AG10803 (cell line): Measurements from ENCODE around the gene ADAM12.

Source experiments
- DNase-seq: peaks from one replicate; pipeline ENCODE4 v3.0.0; 2010; ENCODE audit warnings: low read depth
- H3K4me3 ChIP-seq: 2 replicates; pipeline ENCODE4 v1.5.1; 2011; ENCODE audit warnings: mild to moderate bottlenecking, low read length, control low read depth
- TF ChIP-seq, protein P1 (sequence below): conservative IDR thresholded peaks from 2 replicates; pipeline ENCODE4 v1.5.1; 2011; ENCODE audit warnings: mild to moderate bottlenecking, low read length, control low read depth, inconsistent platforms

Gene ADAM12, protein sequence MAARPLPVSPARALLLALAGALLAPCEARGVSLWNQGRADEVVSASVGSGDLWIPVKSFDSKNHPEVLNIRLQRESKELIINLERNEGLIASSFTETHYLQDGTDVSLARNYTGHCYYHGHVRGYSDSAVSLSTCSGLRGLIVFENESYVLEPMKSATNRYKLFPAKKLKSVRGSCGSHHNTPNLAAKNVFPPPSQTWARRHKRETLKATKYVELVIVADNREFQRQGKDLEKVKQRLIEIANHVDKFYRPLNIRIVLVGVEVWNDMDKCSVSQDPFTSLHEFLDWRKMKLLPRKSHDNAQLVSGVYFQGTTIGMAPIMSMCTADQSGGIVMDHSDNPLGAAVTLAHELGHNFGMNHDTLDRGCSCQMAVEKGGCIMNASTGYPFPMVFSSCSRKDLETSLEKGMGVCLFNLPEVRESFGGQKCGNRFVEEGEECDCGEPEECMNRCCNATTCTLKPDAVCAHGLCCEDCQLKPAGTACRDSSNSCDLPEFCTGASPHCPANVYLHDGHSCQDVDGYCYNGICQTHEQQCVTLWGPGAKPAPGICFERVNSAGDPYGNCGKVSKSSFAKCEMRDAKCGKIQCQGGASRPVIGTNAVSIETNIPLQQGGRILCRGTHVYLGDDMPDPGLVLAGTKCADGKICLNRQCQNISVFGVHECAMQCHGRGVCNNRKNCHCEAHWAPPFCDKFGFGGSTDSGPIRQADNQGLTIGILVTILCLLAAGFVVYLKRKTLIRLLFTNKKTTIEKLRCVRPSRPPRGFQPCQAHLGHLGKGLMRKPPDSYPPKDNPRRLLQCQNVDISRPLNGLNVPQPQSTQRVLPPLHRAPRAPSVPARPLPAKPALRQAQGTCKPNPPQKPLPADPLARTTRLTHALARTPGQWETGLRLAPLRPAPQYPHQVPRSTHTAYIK

DNA sequence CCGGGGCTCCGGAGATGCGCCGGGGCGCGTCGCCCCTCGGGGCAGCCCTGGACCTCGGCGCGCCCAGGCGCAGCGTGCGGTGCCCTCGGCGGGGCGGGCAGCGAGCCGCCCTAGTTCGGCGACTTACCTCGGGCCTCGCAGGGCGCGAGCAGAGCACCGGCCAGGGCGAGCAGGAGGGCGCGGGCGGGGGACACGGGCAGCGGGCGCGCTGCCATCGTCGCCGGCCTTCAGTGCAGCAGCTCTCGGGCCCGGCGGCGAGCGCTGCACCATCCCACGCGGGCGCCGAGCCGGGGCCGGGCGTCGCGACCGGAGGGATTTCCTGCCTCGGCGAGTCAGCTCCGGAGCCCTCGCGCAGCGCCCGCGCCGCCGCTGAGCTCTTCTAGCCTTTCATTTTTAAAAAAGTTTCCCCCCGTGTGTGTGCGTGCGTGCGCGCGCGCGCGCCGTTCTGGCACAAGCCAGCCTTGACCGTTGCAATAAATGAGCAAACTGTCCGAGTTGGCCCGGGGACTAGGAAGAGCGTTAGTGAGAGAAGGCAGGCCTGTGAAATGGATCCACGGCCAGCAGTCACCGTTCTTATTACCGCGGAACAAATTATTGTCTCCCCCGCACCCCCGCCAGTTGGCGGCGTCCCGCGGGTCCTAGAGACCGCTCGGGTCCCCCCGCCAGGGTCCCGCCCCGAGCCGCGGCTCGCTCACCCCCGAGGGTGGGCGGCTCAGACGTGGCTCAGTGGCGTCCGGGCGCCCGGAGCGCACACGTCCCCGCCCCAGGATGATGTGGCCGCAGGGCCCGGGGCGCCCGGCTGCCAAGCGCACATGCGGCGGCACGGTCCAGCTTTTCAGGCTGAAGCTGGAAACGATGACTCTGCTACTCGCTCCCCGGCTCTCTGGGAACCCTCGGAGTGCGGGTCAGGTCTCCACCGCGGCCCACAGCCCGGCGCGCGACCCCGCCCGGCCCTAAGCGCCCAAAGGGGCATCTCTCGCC is at the start of gene ADAM12:
ADAM12 (minus strand) TSS at position 547 of the 981 bp plus-strand sequence; CDS start at position 215, 332 bp downstream.
- peak within 1 kb of the TSS; percentile 84 for H3K4me3 ChIP-seq
- TF ChIP-seq, protein P1, sequence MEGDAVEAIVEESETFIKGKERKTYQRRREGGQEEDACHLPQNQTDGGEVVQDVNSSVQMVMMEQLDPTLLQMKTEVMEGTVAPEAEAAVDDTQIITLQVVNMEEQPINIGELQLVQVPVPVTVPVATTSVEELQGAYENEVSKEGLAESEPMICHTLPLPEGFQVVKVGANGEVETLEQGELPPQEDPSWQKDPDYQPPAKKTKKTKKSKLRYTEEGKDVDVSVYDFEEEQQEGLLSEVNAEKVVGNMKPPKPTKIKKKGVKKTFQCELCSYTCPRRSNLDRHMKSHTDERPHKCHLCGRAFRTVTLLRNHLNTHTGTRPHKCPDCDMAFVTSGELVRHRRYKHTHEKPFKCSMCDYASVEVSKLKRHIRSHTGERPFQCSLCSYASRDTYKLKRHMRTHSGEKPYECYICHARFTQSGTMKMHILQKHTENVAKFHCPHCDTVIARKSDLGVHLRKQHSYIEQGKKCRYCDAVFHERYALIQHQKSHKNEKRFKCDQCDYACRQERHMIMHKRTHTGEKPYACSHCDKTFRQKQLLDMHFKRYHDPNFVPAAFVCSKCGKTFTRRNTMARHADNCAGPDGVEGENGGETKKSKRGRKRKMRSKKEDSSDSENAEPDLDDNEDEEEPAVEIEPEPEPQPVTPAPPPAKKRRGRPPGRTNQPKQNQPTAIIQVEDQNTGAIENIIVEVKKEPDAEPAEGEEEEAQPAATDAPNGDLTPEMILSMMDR = no peak
- DNase-seq = peak; percentile 78

DNA sequence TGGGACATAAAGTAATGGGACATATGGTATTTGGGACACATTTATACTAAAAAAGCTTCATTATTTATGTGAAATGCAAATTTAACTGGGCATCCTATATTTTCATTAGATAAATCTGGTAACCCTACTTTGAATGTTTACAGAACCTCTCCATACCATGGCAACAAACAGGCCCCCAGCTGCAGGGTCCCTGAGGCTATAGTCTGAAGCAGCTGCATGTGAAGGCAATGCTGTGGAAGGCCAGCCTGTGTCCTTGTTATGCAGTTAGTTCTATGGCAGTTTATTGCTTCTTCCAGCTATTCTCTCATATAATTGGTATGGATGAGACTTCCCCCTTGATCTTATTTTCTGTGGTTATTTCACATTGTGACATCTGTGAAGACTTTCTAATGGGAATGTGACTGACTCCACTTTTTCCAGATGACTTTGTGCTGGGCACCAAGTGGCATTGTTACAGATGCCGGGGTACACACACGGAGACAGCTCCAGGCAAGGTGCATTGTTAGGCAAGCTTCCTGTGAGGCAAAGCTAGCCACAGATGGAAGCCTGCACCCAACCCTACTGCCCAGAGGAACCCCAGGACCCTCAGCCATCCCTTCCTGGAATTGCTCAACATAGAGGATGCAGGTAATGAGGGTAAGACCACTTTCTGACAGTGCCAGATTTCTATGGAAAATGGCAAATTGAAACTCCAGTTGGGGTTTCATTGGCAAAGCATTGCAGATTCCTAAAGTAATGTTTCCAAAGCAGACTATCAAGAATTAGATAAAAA is 49.5 kb upstream of the ADAM12 start:
- no peak for DNase-seq

DNA sequence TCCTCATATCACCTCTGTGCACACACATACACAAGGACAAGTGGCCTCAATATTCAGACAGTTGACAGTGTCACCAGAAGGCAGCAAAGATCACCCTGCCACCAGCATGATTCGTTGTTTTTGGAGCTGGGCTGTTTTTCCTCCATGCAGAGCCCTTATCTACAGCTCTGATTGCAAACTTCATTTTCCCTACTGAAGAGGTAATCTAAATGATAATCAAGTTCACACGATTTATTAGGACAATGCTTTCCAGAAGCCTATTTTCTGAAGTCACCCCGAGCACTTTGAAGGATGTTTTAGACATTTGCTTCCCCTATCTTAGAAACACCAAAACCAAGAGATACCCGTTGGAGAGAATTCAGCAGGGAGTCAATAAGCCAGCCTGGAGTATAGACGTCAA is 46.0 kb upstream of the ADAM12 start:
- DNase-seq = no peak
- no peak overlapping the region for H3K4me3 ChIP-seq
- TF ChIP-seq, protein P1 = no peak

More for the DNA sequence above, 49.5 kb upstream of the ADAM12 start:
- no peak overlapping the region for H3K4me3 ChIP-seq
- TF ChIP-seq, protein P1 = no peak

DNA sequence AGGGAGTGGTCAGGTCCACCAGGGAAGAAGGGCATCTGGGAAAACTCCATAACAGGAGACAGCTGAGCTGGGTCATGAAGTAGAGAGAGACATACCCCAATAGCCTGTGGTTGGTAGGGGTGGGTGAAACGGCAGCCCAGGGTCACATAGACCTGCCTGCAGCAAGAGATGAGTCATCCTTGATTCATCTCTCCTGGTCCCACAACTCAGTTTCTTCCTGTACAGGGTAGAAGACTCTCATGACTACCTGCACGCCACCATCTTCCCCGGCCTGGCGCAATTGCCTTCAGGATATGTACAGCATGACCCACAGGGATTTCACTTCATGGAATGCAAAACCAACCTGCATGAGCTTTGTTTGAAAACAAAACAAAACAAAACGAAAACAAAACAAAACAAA is 45.1 kb upstream of the ADAM12 start:
- no peak overlapping the region for H3K4me3 ChIP-seq
- no peak for DNase-seq
- TF ChIP-seq, protein P1 = no peak

DNA sequence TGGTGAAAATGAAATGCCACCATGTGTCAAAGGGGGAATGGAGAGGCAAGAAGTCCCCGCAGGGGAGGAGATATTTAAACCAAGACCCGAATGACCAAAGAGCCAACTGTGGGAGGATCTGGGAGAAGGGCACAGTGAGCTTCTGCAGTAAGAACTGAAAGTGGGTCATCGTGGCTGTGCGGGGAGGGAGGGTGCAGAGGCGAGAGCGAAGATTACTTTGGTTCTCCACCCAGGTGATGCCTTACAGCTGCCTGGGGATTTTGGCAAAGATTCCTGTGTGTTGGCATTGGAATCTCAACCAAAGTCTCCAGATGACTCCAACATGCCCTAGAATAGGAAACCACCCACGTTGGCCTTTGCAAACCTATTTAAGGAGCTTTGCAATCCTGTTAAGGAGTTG is 44.2 kb upstream of the ADAM12 start:
- no peak for DNase-seq
- no peak overlapping the region for H3K4me3 ChIP-seq
- TF ChIP-seq, protein P1 = no peak

DNA sequence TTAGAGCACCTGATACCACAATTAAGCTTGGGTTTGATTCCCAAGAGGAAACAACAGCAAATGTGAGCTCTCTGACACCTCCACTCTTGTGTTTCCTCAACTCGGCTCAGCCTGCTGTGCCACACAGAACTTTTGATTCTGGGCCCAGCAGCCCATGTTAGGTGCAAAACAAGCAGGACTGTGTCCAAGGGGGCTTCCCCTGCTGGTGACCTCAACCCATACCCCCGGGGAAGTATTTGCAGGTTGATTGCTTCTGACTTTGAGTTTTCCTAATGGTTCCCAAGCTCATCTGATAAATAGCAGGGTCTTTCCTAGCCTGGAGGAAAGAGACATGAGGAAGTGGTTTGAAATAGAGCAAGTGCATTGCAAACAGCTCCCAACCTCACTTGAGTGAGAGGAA is 43.5 kb upstream of the ADAM12 start:
- DNase-seq = no peak
- TF ChIP-seq, protein P1 = no peak
- no peak overlapping the region for H3K4me3 ChIP-seq
